H1 (cell line): ENCODE data around the gene HSPA5. TPM values are rescaled to one million over a fixed set of nuclear protein-coding genes. Genes with fewer than 3 reads are reported as not detected.
A peak's percentile ranks its signal among the peaks of the same experiment; 100 is the strongest.

Experiments used
- CTCF ChIA-PET: fragments of 300-600 bp; sonication (Branson Sonifier 250); formaldehyde crosslinking; loops from one replicate; lab custom pipeline; 2021; ENCODE audit not compliant: partially characterized antibody; lab: Charles Lee
- POLR2A ChIA-PET: fragments of 300-600 bp; sonication (Branson Sonifier 250); formaldehyde crosslinking; loops from one replicate; lab custom pipeline; 2021; ENCODE audit warnings: inconsistent platforms; ENCODE audit not compliant: partially characterized antibody; lab: Charles Lee
- DNase-seq, 2 experiments: peaks; one replicate each; pipeline versions ENCODE4 v3.0.0 to v3.0.0-alpha.2; 2010 to 2022; ENCODE audit warnings: low spot score in 2 of 2, low read depth in 1 of 2, mixed read lengths in 1 of 2
- FAIRE-seq: peaks from 2 replicates; lab custom pipeline; 2011; peaks lifted over from hg19 to GRCh38; lab: Jason Lieb, UNC
- H2AFZ ChIP-seq: 2 replicates; pipeline ENCODE4 v1.8.1; 2012; ENCODE audit warnings: low read length, inconsistent platforms
- H2AK5ac ChIP-seq: 2 replicates; pipeline ENCODE4 v1.6.1; 2013; ENCODE audit warnings: low read depth, low read length
- H2BK120ac ChIP-seq: replicated peaks from 2 replicates; pipeline ENCODE3; 2013; ENCODE audit warnings: low read depth, low read length, inconsistent platforms
- H2BK12ac ChIP-seq: 2 replicates; pipeline ENCODE4 v1.6.1; 2013; ENCODE audit warnings: low read depth, low read length
- H2BK15ac ChIP-seq: 2 replicates; pipeline ENCODE4 v1.6.1; 2013; ENCODE audit warnings: low read length
- H2BK20ac ChIP-seq: 2 replicates; pipeline ENCODE4 v1.6.1; 2013; ENCODE audit warnings: low read length
- H2BK5ac ChIP-seq: 2 replicates; pipeline ENCODE4 v1.6.1; 2013; ENCODE audit warnings: low read depth, low read length
- H3K14ac ChIP-seq: 2 replicates; pipeline ENCODE4 v1.6.1; 2013; ENCODE audit warnings: inconsistent platforms; ENCODE audit not compliant: insufficient read length
- H3K18ac ChIP-seq: 2 replicates; pipeline ENCODE4 v1.6.1; 2013; ENCODE audit warnings: low read length; ENCODE audit errors: extremely low read depth
- H3K23ac ChIP-seq: 2 replicates; pipeline ENCODE4 v1.6.1; 2013; ENCODE audit warnings: inconsistent platforms; ENCODE audit not compliant: insufficient read length
- H3K23me2 ChIP-seq: 2 replicates; pipeline ENCODE4 v1.6.1; 2013; ENCODE audit warnings: low read depth, low read length
- H3K27ac ChIP-seq: 2 replicates; pipeline ENCODE4 v1.6.1; 2011; ENCODE audit warnings: low read depth, low read length, inconsistent platforms
- H3K27me3 ChIP-seq, 4 experiments: replicated peaks in 1 of 4; 1 replicate in 1 of 4; 2 replicates in 3 of 4; pipeline versions ENCODE4 v1.6.1 to v1.8.1; 2011 to 2013; ENCODE audit warnings: low read length in 3 of 4, mild to moderate bottlenecking in 3 of 4, inconsistent platforms in 2 of 4, mixed read lengths in 2 of 4, moderate library complexity in 1 of 4; ENCODE audit not compliant: control insufficient read depth in 3 of 4, insufficient read depth in 3 of 4; ENCODE audit errors: extremely low read depth in 1 of 4
- H3K36me3 ChIP-seq, 4 experiments: 2 replicates each; pipeline versions ENCODE4 v1.6.1 to v1.8.1; 2011 to 2013; ENCODE audit warnings: mild to moderate bottlenecking in 4 of 4, low read length in 3 of 4, moderate library complexity in 2 of 4, control low read depth in 1 of 4, inconsistent platforms in 1 of 4; ENCODE audit not compliant: insufficient read depth in 4 of 4, control insufficient read depth in 2 of 4
- H3K4ac ChIP-seq: replicated peaks from 2 replicates; pipeline ENCODE3; 2013; ENCODE audit warnings: low read length, low read depth, mixed read lengths, inconsistent platforms; ENCODE audit not compliant: insufficient read length
- H3K4me1 ChIP-seq, 4 experiments: replicated peaks in 1 of 4; 1 replicate in 1 of 4; 2 replicates in 3 of 4; pipeline versions ENCODE4 v1.6.1 to v1.8.1; 2011 to 2013; ENCODE audit warnings: low read length in 3 of 4, inconsistent platforms in 2 of 4, mixed read lengths in 1 of 4; ENCODE audit not compliant: insufficient read depth in 4 of 4, control insufficient read depth in 3 of 4
- H3K4me2 ChIP-seq, 2 experiments: 2 replicates each; pipeline versions ENCODE4 v1.6.1 to v1.8.1; 2011 to 2013; ENCODE audit warnings: low read depth in 2 of 2, low read length in 2 of 2, control low read depth in 1 of 2, inconsistent platforms in 1 of 2, mild to moderate bottlenecking in 1 of 2; ENCODE audit not compliant: insufficient read depth in 1 of 2
- H3K4me3 ChIP-seq, 4 experiments: fragments of 200-600, 300-600 bp in 1 of 4; sonication (generic), shearing (Covaris generic), sonication (Bioruptor Twin) in 1 of 4; 2 replicates each; pipeline versions ENCODE4 v1.5.1 to v1.8.1; 2011 to 2016; ENCODE audit warnings: low read length in 4 of 4, low read depth in 3 of 4, control low read depth in 2 of 4, inconsistent platforms in 2 of 4, mild to moderate bottlenecking in 2 of 4, mixed read lengths in 1 of 4, moderate library complexity in 1 of 4; ENCODE audit not compliant: insufficient read depth in 2 of 4; ENCODE audit errors: extremely low read depth in 1 of 4
- H3K56ac ChIP-seq: replicated peaks from 2 replicates; pipeline ENCODE3; 2013; ENCODE audit warnings: low read depth, mild to moderate bottlenecking, mixed read lengths, low read length, inconsistent platforms; ENCODE audit not compliant: insufficient read length
- H3K79me1 ChIP-seq: 2 replicates; pipeline ENCODE4 v1.6.1; 2013; ENCODE audit warnings: low read depth, low read length, control low read depth
- H3K79me2 ChIP-seq, 2 experiments: 2 replicates each; pipeline versions ENCODE4 v1.6.1 to v1.8.1; 2012 to 2013; ENCODE audit warnings: low read length in 2 of 2, mild to moderate bottlenecking in 2 of 2, inconsistent platforms in 1 of 2; ENCODE audit not compliant: insufficient read depth in 2 of 2, control insufficient read depth in 1 of 2
- H3K9ac ChIP-seq, 4 experiments: replicated peaks in 1 of 4; 1 replicate in 1 of 4; 2 replicates in 3 of 4; pipeline versions ENCODE4 v1.6.1 to v1.8.1; 2011 to 2013; ENCODE audit warnings: low read depth in 3 of 4, low read length in 3 of 4, control low read depth in 2 of 4, mild to moderate bottlenecking in 2 of 4, moderate library complexity in 2 of 4, inconsistent platforms in 1 of 4; ENCODE audit errors: extremely low read depth in 1 of 4
- H3K9me3 ChIP-seq, 2 experiments: 2 replicates each; pipeline versions ENCODE4 v1.6.1 to v1.8.1; 2012 to 2013; ENCODE audit warnings: mild to moderate bottlenecking in 2 of 2, moderate library complexity in 2 of 2, control low read depth in 1 of 2, inconsistent platforms in 1 of 2, low read depth in 1 of 2, low read length in 1 of 2, mixed read lengths in 1 of 2; ENCODE audit not compliant: insufficient read depth in 2 of 2
- H4K20me1 ChIP-seq, 2 experiments: replicated peaks in 1 of 2; 2 replicates each; pipeline versions ENCODE3 to v1.8.1; 2011 to 2013; ENCODE audit warnings: inconsistent platforms in 2 of 2, low read length in 2 of 2, mild to moderate bottlenecking in 1 of 2; ENCODE audit not compliant: insufficient read depth in 2 of 2, control insufficient read depth in 1 of 2
- H4K5ac ChIP-seq: 2 replicates; pipeline ENCODE4 v1.6.1; 2013; ENCODE audit warnings: low read length, low read depth, mixed read lengths, inconsistent platforms; ENCODE audit not compliant: insufficient read length
- H4K8ac ChIP-seq: 2 replicates; pipeline ENCODE4 v1.8.0; 2013; ENCODE audit warnings: mild to moderate bottlenecking, moderate library complexity, low read length, inconsistent platforms; ENCODE audit not compliant: insufficient read depth; ENCODE audit errors: extremely low read depth
- H4K91ac ChIP-seq: replicated peaks from 2 replicates; pipeline ENCODE3; 2013; ENCODE audit warnings: low read length, mixed read lengths, inconsistent platforms; ENCODE audit not compliant: insufficient read length
- BRCA1 ChIP-seq: IDR thresholded peaks from 2 replicates; pipeline ENCODE4 v1.6.1; 2012; ENCODE audit warnings: low read depth, low read length, improper control_type of control experiment
- EP300 ChIP-seq, 2 experiments: IDR thresholded peaks; 1 replicate in 1 of 2; 2 replicates in 1 of 2; pipeline ENCODE4 v1.6.1; 2011 to 2012; ENCODE audit warnings: low read depth in 2 of 2, low read length in 2 of 2, mild to moderate bottlenecking in 2 of 2, borderline replicate concordance in 1 of 2, inconsistent platforms in 1 of 2, moderate library complexity in 1 of 2
- MAX ChIP-seq: IDR thresholded peaks from 2 replicates; pipeline ENCODE4 v1.6.1; 2012; ENCODE audit warnings: inconsistent platforms
- TCF12 ChIP-seq: IDR thresholded peaks from 2 replicates; pipeline ENCODE4 v1.6.1; 2011; ENCODE audit warnings: low read depth, mild to moderate bottlenecking, low read length
- YY1 ChIP-seq: IDR thresholded peaks from 2 replicates; pipeline ENCODE4 v1.6.1; 2011; ENCODE audit warnings: low read depth, mild to moderate bottlenecking, low read length
- WGBS, 2 experiments: shearing (Covaris generic) in 1 of 2; methylation state at CpG; one replicate each; pipeline versions ENCODE4 v1.1.6 to v1.1.7; 2013 to 2015; ENCODE audit warnings: low lambda C conversion rate in 2 of 2, mixed read lengths in 2 of 2, inconsistent platforms in 1 of 2, low coverage in 1 of 2, missing lambda C conversion rate in 1 of 2; ENCODE audit not compliant: insufficient replicate concordance in 2 of 2, insufficient coverage in 1 of 2, insufficient read length in 1 of 2; ENCODE audit errors: extremely low coverage in 1 of 2, missing lambda C conversion rate in 1 of 2; 5-methylcytosine and 5-hydroxymethylcytosine counted together
- polyA plus RNA-seq, 7 experiments: library from polyadenylated mRNA; depleted of rRNA in 3 of 7; stranded (reverse) in 5 of 7; unstranded in 2 of 7; fragments of >200 nt in 5 of 7; fragments of 200-250 nt in 2 of 7; gene quantifications; 1 replicate in 5 of 7; 2 replicates in 1 of 7; 4 replicates in 1 of 7; pipeline versions ENCODE4 v1.2.1 to v1.2.3, GENCODE V29; 2011 to 2013; ENCODE audit warnings: missing spikeins in 2 of 7, mixed read lengths in 2 of 7
- total RNA-seq: library from RNA; stranded (reverse); fragmentation: NEBNext Ultra II Directional; extraction: Animal tissue kit (Norgen Biotek cat#: 25700); gene quantifications from 2 replicates; pipeline ENCODE4 v1.2.1, GENCODE V29; 2021

Gene HSPA5
- total and polyA plus RNA-seq, 2 of the 8 experiments (the other 6 are each of a cell fraction or from before 2014, with no cell fraction given): 91.3 to 352 TPM

GRCh38 chr9:125190361-125190801, 50.8 kb downstream of the HSPA5 start:
- TF ChIP-seq BRCA1 (no peak), YY1 (peak; percentile 25; the same call in 1 of the 2 replicates), MAX (peak; percentile 32; the same call in 1 of the 2 replicates), TCF12 (no peak), EP300 (IDR thresholded peaks at IDR 0.05; ENCODE audit: borderline replicate concordance in 1 of 2, low read depth in 2 of 2, low read length in 2 of 2) (no peak)
- Histone ChIP-seq H3K36me3 (no peaks in the 10 kb centered on the region), H3K9me3 (no peaks in the 10 kb centered on the region), H2BK12ac (no peak overlapping the region), H3K4me1 (peaks cover 0 to 3% (median 1%) of the 10 kb centered on the region in 4 experiments; a peak in 1 of 7 replicates), H4K5ac (no peak overlapping the region), H3K9ac (peak overlapping the region; percentile 36 to 74 (median 66); a peak in 6 of 7 replicates), H2AK5ac (no peak overlapping the region), H4K8ac (no peak overlapping the region), H3K79me1 (no peaks in the 10 kb centered on the region), H3K56ac (no peak overlapping the region), H2AFZ (peak overlapping the region; percentile 95), H3K4ac (no peak overlapping the region), H3K27me3 (no peaks in the 10 kb centered on the region), H3K4me2 (peak overlapping the region; percentile 71 to 76), H3K23ac (no peak overlapping the region), H3K4me3 (peak overlapping the region; percentile 95 to 99 (median 96)), H3K18ac (no peak overlapping the region), H3K14ac (no peak overlapping the region), H2BK5ac (no peak overlapping the region), H2BK120ac (no peak overlapping the region), H3K79me2 (peaks cover 13 to 40% of the 10 kb centered on the region in 2 experiments), H4K20me1 (peaks cover 2 to 3% of the 10 kb centered on the region in 2 experiments), H3K27ac (peak overlapping the region; percentile 80), H2BK20ac (no peak overlapping the region), H2BK15ac (no peak overlapping the region), H4K91ac (no peak overlapping the region), H3K23me2 (peaks cover 4% of the 10 kb centered on the region; the same call in 1 of the 2 replicates)
- WGBS, 2 experiments: 74% methylated on average over 14 of the region's 14 CpGs; no CpG with 5 or more reads in 1 of the 2 experiments
- CTCF ChIA-PET: interaction anchor here (0.6 to 0.9 kb wide), 2 partner anchors 9 to 144 kb away, joined by 3 read pairs; no protein-coding TSS in a partner anchor
- DNase-seq (no peak), FAIRE-seq (no peak)
- POLR2A ChIA-PET: interaction anchor here (0.8 to 1.4 kb wide), 3 partner anchors 8 to 333 kb away, joined by 3 to 10 read pairs (median 5); no protein-coding TSS in a partner anchor
